ENCODE measurements around the gene RAPSN.

The RAPSN gene

DNA sequence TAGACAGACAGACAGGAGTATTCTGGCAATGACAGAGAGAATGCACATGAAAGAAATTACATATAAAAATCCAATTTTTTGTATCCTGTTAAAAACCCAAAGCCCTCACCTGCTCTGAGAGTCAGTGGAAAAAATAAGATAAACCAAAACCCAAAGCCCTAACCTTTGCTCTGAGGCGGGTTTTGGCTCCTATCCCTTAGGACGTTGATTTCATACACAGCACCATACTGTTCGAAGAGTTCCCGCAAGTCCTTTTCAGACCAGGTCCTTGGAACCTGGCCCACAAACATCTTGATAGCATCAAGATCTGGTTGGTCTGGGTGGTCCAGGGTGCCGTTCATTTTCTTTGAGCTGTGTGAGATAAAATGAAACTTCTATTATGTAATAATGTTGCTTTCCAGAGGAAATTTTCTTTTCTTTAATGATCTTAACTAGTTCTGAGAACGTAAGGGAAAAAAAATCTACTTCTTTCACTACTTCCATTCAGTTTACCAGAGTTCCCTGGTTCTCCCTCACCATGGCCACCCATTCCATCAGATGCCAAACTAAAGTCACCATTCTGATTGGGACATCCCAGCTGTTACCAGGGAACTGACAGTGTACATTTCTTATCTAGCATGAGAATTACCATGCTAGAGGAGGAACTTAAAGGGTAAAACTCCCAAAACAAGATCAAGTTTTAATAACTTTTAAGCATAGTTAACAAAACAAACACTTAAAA lies 39.9 kb upstream of the RAPSN start:
- DNase-seq (ENCODE audit: low spot score): no peak
- no peak overlapping the region for H3K4me3 ChIP-seq
- no peak overlapping the region for H3K27ac ChIP-seq
- TF ChIP-seq, protein P1, sequence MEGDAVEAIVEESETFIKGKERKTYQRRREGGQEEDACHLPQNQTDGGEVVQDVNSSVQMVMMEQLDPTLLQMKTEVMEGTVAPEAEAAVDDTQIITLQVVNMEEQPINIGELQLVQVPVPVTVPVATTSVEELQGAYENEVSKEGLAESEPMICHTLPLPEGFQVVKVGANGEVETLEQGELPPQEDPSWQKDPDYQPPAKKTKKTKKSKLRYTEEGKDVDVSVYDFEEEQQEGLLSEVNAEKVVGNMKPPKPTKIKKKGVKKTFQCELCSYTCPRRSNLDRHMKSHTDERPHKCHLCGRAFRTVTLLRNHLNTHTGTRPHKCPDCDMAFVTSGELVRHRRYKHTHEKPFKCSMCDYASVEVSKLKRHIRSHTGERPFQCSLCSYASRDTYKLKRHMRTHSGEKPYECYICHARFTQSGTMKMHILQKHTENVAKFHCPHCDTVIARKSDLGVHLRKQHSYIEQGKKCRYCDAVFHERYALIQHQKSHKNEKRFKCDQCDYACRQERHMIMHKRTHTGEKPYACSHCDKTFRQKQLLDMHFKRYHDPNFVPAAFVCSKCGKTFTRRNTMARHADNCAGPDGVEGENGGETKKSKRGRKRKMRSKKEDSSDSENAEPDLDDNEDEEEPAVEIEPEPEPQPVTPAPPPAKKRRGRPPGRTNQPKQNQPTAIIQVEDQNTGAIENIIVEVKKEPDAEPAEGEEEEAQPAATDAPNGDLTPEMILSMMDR (IDR thresholded peaks at IDR 0.05): no peak

- H3K4me3 ChIP-seq: no peak overlapping the region
- H3K27ac ChIP-seq: no peak overlapping the region
- no peak for DNase-seq (ENCODE audit: low spot score)
- TF ChIP-seq, protein P1 (IDR thresholded peaks at IDR 0.05): no peak
Observed at GRCh38 chr11:47488111-47488510, 39.2 kb upstream of the RAPSN start.

DNA sequence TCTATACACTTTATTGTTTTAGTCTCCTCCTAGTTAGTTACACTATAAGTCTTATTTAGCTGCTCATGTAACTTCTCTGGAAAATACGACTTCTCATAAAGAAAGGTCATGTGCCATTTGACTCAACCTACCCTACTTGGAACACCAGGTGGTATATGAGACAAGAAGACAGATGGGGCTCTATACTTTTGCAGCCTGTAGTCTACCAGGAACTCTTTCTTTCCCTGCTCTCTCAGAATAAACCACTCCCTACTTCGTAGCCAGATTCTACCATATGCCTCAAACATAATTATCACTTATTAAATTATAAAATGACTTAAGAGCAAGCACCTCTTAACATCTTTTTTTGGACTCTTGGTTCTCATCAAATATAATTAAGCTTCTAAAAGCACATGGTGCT lies 38.5 kb upstream of the RAPSN start:
- Histone ChIP-seq H3K4me3 (no peak overlapping the region), H3K27ac (no peak overlapping the region)
- no peak for DNase-seq (ENCODE audit: low spot score)
- TF ChIP-seq, protein P1 (IDR thresholded peaks at IDR 0.05): no peak

GRCh38 chr11:47485107-47485506 lies 36.2 kb upstream of the RAPSN start:
- TF ChIP-seq, protein P1 (IDR thresholded peaks at IDR 0.05): no peak
- no peak overlapping the region for H3K27ac ChIP-seq
- no peak overlapping the region for H3K4me3 ChIP-seq
- no peak for DNase-seq (ENCODE audit: low spot score)

DNA sequence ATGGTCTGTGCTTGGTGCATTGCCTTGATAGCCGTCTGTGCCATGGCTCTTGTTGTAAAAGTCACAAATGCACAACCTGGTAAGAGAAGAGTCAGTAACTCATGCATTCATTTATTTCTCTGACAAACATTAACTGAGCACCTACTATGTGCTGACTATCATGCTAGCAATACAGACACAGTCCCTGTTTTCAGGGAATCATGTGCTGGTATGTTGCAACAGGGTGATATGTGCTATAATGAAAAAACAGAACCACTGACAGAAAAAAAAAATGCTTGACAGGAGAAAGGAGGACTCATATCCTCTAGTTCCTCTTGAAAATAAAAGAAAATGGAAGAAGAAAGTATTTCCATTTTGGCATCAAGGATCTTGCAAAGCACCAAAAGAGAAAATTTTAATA lies 34.5 kb upstream of the RAPSN start:
- no peak overlapping the region for H3K4me3 ChIP-seq
- no peak for DNase-seq (ENCODE audit: low spot score)
- no peak overlapping the region for H3K27ac ChIP-seq
- TF ChIP-seq, protein P1 (IDR thresholded peaks at IDR 0.05): no peak

DNA sequence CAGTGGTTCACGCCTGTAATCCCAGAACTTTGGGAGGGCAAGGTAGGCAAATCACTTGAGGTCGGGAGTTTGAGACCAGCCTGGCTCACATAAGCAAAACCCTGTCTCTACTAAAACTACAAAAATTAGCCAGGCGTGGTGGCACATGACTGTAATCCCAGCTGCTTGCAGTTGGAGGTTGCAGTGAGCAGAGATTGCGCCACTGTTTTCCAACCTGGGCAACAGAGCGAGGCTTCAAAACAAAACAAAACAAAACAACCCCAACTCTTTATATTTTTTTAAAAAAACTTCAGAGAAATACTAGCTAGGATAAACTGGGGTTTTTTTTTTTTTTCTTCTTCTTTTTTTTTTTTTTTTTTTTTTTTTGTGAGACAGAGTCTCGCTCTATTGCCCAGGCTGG lies 31.8 kb upstream of the RAPSN start:
- H3K27ac ChIP-seq: no peak overlapping the region
- DNase-seq (ENCODE audit: low spot score): no peak
- H3K4me3 ChIP-seq: no peak overlapping the region
- TF ChIP-seq, protein P1 (IDR thresholded peaks at IDR 0.05): no peak

GRCh38 chr11:47478651-47479329 lies 29.9 kb upstream of the RAPSN start:
- Histone ChIP-seq H3K4me3 (no peak overlapping the region), H3K27ac (no peak overlapping the region)
- TF ChIP-seq, protein P1 (IDR thresholded peaks at IDR 0.05): no peak
- DNase-seq (ENCODE audit: low spot score): no peak

Measured in coronary artery (tissue), 2 donors.